ENCODE data around the gene SAE1. TPM values are rescaled to one million over a fixed set of nuclear protein-coding genes. Genes with fewer than 3 reads are reported as not detected.
"Not testable (repeated sequence)": the region's sequence is repeated elsewhere in the genome, so short reads cannot be mapped to it uniquely, and the experiment has no call there.

SAE1 gene
- total RNA-seq, 1 experiment from 2014 or later = 47.5 TPM

DNA sequence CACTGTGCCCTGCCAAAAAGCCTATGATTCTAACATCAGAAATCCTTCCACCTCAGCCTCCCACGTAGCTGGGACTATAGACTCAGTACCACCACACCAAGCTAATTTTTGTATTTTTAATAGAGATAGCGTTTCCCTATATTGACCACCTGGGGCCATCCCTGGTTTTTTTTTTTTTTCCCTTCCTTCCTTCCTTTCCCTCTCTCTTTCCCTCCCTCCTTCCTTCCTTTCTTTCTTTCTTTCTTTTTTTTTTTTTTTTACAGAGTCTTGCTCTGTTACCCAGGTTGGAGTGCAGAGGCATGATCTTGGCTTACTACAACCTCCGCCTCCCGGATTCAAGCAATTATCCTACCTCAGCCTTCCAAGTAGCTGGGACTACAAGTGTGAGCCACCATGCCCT, 1.1 kb upstream of the SAE1 start:
- no peaks in the 10 kb centered on the region for H3K9me3 ChIP-seq (ENCODE audit: low read length)
- no peaks in the 10 kb centered on the region for H3K9me2 ChIP-seq (replicated peaks; ENCODE audit: insufficient read depth, low read length)
- H4K20me1 ChIP-seq (ENCODE audit: insufficient read depth, low read depth, low read length) = peaks cover 8% of the 10 kb centered on the region; the same call in 1 of the 2 replicates
- H3K27me3 ChIP-seq (ENCODE audit: low read length) = no peaks in the 10 kb centered on the region
- no peak for DNase-seq
- H3K36me3 ChIP-seq (ENCODE audit: insufficient read depth, low read length) = peaks cover 10% of the 10 kb centered on the region; the same call in 1 of the 2 replicates
- no peak overlapping the region for H3K27ac ChIP-seq (ENCODE audit: low read length)
- H3K4me2 ChIP-seq (ENCODE audit: low read depth, low read length, poor library complexity, severe bottlenecking) = no peak overlapping the region
- H3K4me1 ChIP-seq (ENCODE audit: low read length) = peaks cover 16% of the 10 kb centered on the region
- no peak overlapping the region for H2AFZ ChIP-seq (ENCODE audit: low read length)
- no peak overlapping the region for H3K9ac ChIP-seq (ENCODE audit: low read length)
- H3K4me3 ChIP-seq (ENCODE audit: low read length) = no peak overlapping the region
- H3K79me2 ChIP-seq (ENCODE audit: low read length) = peaks cover 38% of the 10 kb centered on the region

DNA sequence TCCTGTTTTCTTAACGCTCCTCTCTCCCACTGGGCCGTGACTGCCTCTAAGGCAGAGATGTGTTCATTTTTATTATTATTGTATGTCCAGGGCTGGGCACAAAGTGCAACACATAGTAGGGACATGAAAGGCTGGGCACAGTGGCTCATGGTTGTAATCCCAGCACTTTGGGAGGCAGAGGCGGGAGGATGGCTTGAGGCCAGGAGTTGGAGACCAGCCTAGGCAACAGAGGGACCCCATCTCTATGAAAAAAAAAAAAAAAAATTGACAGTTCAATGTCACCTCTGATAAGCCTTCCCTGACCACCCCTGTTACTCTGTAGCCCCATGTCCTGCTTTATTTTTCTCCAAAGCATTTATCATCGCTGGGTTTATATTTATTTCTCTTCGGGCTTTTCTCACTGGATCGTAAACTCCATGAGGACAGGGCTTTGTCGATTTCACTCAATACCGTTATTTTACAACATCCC, 481 bp upstream of the SAE1 start:
- Histone ChIP-seq H3K9ac (ENCODE audit: low read length) (no peak overlapping the region), H3K27ac (ENCODE audit: low read length) (no peak overlapping the region)

DNA sequence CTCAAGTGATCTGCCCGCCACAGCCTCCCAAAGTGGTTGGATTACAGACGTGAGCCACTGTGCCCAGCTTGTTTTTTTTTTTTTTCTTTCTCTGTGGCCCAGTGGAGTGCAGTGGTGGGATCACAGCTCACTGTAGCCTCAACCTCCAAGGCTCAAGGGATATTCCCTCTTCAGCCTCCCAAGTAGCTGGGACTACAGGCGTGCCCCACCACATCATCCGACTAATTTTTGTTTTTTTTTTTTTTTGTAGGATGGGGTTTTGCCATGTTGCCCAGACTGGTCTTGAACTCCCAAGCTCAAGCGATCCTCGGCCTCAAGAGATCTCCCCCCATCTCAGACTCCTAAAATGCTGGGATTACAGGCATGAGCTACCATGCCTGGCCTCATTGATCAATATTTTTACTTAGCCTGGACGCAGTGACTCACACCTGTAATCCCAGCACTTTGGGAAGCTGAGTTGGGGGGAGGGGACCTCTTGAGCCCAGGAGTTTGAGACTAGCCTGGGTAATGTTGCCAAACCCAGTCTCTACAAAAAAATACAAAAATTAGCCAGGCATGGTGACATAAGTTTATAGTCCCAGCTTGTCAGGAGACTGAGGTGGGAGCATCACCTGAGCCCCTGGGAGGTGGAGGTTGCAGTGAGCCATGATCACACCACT, 1.7 kb downstream of the SAE1 start:
- Histone ChIP-seq H3K9ac (ENCODE audit: low read length) (peak overlapping the region; percentile 93), H3K9me2 (replicated peaks; ENCODE audit: insufficient read depth, low read length) (no peaks in the 10 kb centered on the region), H3K4me2 (ENCODE audit: low read depth, low read length, poor library complexity, severe bottlenecking) (peak overlapping the region; percentile 81), H3K27me3 (ENCODE audit: low read length) (no peaks in the 10 kb centered on the region), H3K9me3 (ENCODE audit: low read length) (no peaks in the 10 kb centered on the region), H3K4me3 (ENCODE audit: low read length) (peak overlapping the region; percentile 94), H3K36me3 (ENCODE audit: insufficient read depth, low read length) (peaks cover 10% of the 10 kb centered on the region; the same call in 1 of the 2 replicates), H3K4me1 (ENCODE audit: low read length) (peaks cover 16% of the 10 kb centered on the region), H3K79me2 (ENCODE audit: low read length) (peaks cover 66% of the 10 kb centered on the region), H2AFZ (ENCODE audit: low read length) (no peak overlapping the region), H3K27ac (ENCODE audit: low read length) (no peak overlapping the region; the same call in 1 of the 2 replicates), H4K20me1 (ENCODE audit: insufficient read depth, low read depth, low read length) (peaks cover 21% of the 10 kb centered on the region; the same call in 1 of the 2 replicates)
- no peak for DNase-seq

More for the DNA sequence above, 481 bp upstream of the SAE1 start:
- peaks cover 44% of the 10 kb centered on the region for H3K79me2 ChIP-seq (ENCODE audit: low read length)
- H4K20me1 ChIP-seq (ENCODE audit: insufficient read depth, low read depth, low read length) = peaks cover 10% of the 10 kb centered on the region; the same call in 1 of the 2 replicates
- no peaks in the 10 kb centered on the region for H3K9me3 ChIP-seq (ENCODE audit: low read length)
- H3K4me2 ChIP-seq (ENCODE audit: low read depth, low read length, poor library complexity, severe bottlenecking) = no peak overlapping the region
- H3K36me3 ChIP-seq (ENCODE audit: insufficient read depth, low read length) = peaks cover 10% of the 10 kb centered on the region; the same call in 1 of the 2 replicates
- H2AFZ ChIP-seq (ENCODE audit: low read length) = peak overlapping the region; percentile 92
- peaks cover 16% of the 10 kb centered on the region for H3K4me1 ChIP-seq (ENCODE audit: low read length)
- no peaks in the 10 kb centered on the region for H3K27me3 ChIP-seq (ENCODE audit: low read length)
- no peaks in the 10 kb centered on the region for H3K9me2 ChIP-seq (replicated peaks; ENCODE audit: insufficient read depth, low read length)
- DNase-seq = no peak
- no peak overlapping the region for H3K4me3 ChIP-seq (ENCODE audit: low read length)

DNA sequence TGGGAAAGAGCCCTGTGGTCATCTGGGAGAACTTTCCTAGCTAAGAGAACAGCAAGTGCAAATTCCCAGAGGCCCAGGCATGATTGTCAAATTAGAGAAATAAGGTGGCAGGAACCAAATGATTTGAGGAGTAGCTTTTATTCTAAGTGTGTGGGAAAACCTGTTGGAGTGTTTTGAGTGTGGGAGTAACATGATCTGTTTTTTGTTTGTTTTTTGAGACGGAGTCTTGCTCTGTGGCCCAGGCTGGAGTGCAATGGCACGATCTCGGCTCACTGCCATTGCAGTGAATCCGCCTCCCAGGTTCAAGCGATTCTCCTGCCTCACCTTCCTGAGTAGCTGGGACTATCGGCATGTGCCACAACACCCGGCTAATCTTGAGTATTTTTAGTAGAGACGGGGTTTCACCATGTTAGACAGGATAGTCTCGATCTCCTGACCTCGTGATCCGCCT, 2.4 kb downstream of the SAE1 start:
- Histone ChIP-seq H3K27me3 (ENCODE audit: low read length) (no peaks in the 10 kb centered on the region), H3K9me3 (ENCODE audit: low read length) (no peaks in the 10 kb centered on the region), H3K4me1 (ENCODE audit: low read length) (peaks cover 16% of the 10 kb centered on the region), H3K36me3 (ENCODE audit: insufficient read depth, low read length) (peaks cover 10% of the 10 kb centered on the region; the same call in 1 of the 2 replicates), H3K9me2 (replicated peaks; ENCODE audit: insufficient read depth, low read length) (no peaks in the 10 kb centered on the region), H2AFZ (ENCODE audit: low read length) (no peak overlapping the region), H3K27ac (ENCODE audit: low read length) (no peak overlapping the region), H3K9ac (ENCODE audit: low read length) (no peak overlapping the region; the same call in 1 of the 2 replicates), H3K79me2 (ENCODE audit: low read length) (peaks cover 73% of the 10 kb centered on the region), H3K4me2 (ENCODE audit: low read depth, low read length, poor library complexity, severe bottlenecking) (peak overlapping the region; percentile 81), H3K4me3 (ENCODE audit: low read length) (no peak overlapping the region), H4K20me1 (ENCODE audit: insufficient read depth, low read depth, low read length) (peaks cover 21% of the 10 kb centered on the region; the same call in 1 of the 2 replicates)
- DNase-seq = no peak

DNA sequence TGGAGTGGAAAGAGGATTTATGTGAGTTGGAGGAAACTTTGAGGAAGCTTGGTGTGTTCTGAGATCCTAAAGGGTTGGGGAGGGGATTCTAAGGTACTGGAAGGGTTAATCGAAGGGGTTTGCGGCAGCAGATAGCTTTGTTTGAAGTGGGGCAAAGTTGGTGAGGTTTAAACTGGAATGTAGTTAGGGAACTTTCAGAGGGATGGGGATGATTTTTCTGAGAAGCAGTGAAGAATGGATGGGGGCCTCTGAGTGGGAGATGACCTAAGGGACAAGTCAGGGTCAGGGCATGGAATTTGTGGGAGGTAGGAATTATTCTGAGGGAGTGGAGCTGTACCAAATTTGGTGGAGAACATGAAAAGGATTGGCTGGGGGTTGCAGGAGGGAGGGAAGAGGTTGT, 3.9 kb downstream of the SAE1 start:
- H3K9me3 ChIP-seq (ENCODE audit: low read length) = no peaks in the 10 kb centered on the region
- H3K36me3 ChIP-seq (ENCODE audit: insufficient read depth, low read length) = peaks cover 13% of the 10 kb centered on the region; the same call in 1 of the 2 replicates
- H3K27ac ChIP-seq (ENCODE audit: low read length) = no peak overlapping the region
- no peak overlapping the region for H3K9ac ChIP-seq (ENCODE audit: low read length)
- no peak overlapping the region for H2AFZ ChIP-seq (ENCODE audit: low read length)
- peaks cover 16% of the 10 kb centered on the region for H3K4me1 ChIP-seq (ENCODE audit: low read length)
- H3K27me3 ChIP-seq (ENCODE audit: low read length) = no peaks in the 10 kb centered on the region
- H4K20me1 ChIP-seq (ENCODE audit: insufficient read depth, low read depth, low read length) = peaks cover 21% of the 10 kb centered on the region; the same call in 1 of the 2 replicates
- H3K4me3 ChIP-seq (ENCODE audit: low read length) = no peak overlapping the region
- H3K79me2 ChIP-seq (ENCODE audit: low read length) = peaks cover 88% of the 10 kb centered on the region
- no peak for DNase-seq
- no peaks in the 10 kb centered on the region for H3K9me2 ChIP-seq (replicated peaks; ENCODE audit: insufficient read depth, low read length)
- H3K4me2 ChIP-seq (ENCODE audit: low read depth, low read length, poor library complexity, severe bottlenecking) = no peak overlapping the region

DNA sequence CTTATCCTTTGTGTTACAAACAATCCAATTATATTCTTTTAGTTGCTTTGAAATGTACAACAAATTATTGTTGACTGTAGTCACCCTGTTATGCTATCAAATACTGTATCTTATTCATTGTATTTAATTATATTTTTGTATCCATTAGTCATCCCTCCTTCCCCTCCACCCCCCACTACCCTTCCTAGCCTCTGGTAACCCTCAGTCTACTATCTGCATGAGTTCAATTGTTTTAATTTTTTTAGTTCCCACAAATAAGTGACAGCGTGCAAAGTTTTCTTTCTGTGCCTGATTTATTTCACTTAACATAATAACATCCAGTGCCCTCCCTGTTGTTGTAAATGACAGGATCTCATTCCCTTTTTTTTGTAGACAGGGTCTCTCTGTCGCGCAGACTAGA, 4.5 kb downstream of the SAE1 start:
- H2AFZ ChIP-seq (ENCODE audit: low read length) = no peak overlapping the region
- peaks cover 15% of the 10 kb centered on the region for H3K4me1 ChIP-seq (ENCODE audit: low read length)
- no peak overlapping the region for H3K4me2 ChIP-seq (ENCODE audit: low read depth, low read length, poor library complexity, severe bottlenecking)
- no peak overlapping the region for H3K4me3 ChIP-seq (ENCODE audit: low read length)
- H3K27me3 ChIP-seq (ENCODE audit: low read length) = no peaks in the 10 kb centered on the region
- H3K27ac ChIP-seq (ENCODE audit: low read length) = no peak overlapping the region
- peaks cover 21% of the 10 kb centered on the region; the same call in 1 of the 2 replicates for H4K20me1 ChIP-seq (ENCODE audit: insufficient read depth, low read depth, low read length)
- H3K9me2 ChIP-seq (replicated peaks; ENCODE audit: insufficient read depth, low read length) = no peaks in the 10 kb centered on the region
- H3K9me3 ChIP-seq (ENCODE audit: low read length) = no peaks in the 10 kb centered on the region
- no peak overlapping the region for H3K9ac ChIP-seq (ENCODE audit: low read length)
- no peak for DNase-seq
- H3K79me2 ChIP-seq (ENCODE audit: low read length) = peaks cover 93% of the 10 kb centered on the region
- peaks cover 13% of the 10 kb centered on the region; the same call in 1 of the 2 replicates for H3K36me3 ChIP-seq (ENCODE audit: insufficient read depth, low read length)

DNA sequence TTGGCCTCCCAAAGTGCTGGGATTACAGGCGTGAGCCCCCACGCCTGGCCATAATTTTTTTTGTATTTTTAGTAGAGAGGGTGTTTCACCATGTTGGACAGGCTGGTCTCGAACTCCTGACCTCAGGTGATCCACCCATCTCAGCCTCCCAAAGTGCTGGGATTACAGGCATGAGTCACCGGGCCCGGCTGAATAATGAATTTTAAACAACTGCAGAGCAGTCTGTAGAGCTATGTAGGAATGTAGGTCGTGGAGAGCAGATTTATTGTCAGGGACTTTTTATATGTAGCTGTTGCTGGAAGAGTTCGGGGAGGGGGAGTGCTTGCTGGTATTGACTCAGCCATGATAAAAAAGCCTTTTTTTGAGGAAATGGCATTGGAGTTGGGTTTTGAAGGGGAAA, 10.6 kb downstream of the SAE1 start:
- H3K79me2 ChIP-seq (ENCODE audit: low read length) = peaks cover 87% of the 10 kb centered on the region
- H3K4me2 ChIP-seq (ENCODE audit: low read depth, low read length, poor library complexity, severe bottlenecking); DNase-seq; H3K9me2 ChIP-seq (replicated peaks; ENCODE audit: insufficient read depth, low read length); H3K27me3 ChIP-seq (ENCODE audit: low read length); H3K4me1 ChIP-seq (ENCODE audit: low read length); H2AFZ ChIP-seq (ENCODE audit: low read length); H3K9me3 ChIP-seq (ENCODE audit: low read length); H3K27ac ChIP-seq (ENCODE audit: low read length); H3K9ac ChIP-seq (ENCODE audit: low read length); H3K4me3 ChIP-seq (ENCODE audit: low read length): not testable (repeated sequence)
- peaks cover 22% of the 10 kb centered on the region; the same call in 1 of the 2 replicates for H4K20me1 ChIP-seq (ENCODE audit: insufficient read depth, low read depth, low read length)
- H3K36me3 ChIP-seq (ENCODE audit: insufficient read depth, low read length) = peaks cover 29% of the 10 kb centered on the region

DNA sequence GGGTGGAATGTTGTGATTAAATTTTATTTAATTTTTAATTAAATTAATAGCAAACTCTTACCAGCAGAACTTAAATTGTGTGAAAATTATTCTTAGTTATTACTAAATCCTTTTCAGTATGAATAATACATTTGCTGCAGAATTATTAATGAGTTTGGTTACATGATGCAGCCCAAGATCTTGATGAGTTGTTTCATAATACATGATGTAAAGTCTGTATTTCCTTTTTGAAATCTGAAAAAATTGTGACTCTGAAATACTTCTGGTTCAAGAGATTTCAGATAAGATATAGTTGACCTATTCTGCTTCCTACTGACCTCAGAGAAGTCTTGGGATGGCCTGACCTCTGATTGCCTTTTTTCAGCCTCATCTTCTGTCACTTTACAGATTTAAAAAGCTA, 11.1 kb downstream of the SAE1 start:
- Histone ChIP-seq H3K36me3 (ENCODE audit: insufficient read depth, low read length) (peaks cover 34% of the 10 kb centered on the region), H3K79me2 (ENCODE audit: low read length) (peaks cover 87% of the 10 kb centered on the region), H4K20me1 (ENCODE audit: insufficient read depth, low read depth, low read length) (peaks cover 20% of the 10 kb centered on the region; the same call in 1 of the 2 replicates), H2AFZ (ENCODE audit: low read length) (no peak overlapping the region), H3K27ac (ENCODE audit: low read length) (no peak overlapping the region), H3K9me3 (ENCODE audit: low read length) (no peaks in the 10 kb centered on the region), H3K9me2 (replicated peaks; ENCODE audit: insufficient read depth, low read length) (no peaks in the 10 kb centered on the region), H3K4me1 (ENCODE audit: low read length) (no peaks in the 10 kb centered on the region), H3K4me2 (ENCODE audit: low read depth, low read length, poor library complexity, severe bottlenecking) (no peak overlapping the region), H3K27me3 (ENCODE audit: low read length) (no peaks in the 10 kb centered on the region), H3K9ac (ENCODE audit: low read length) (no peak overlapping the region), H3K4me3 (ENCODE audit: low read length) (no peak overlapping the region)
- DNase-seq = no peak

All from Karpas-422 (cell line).